Endothelial cell (in vitro differentiated cells): ENCODE measurements around the gene TMEM254. TPM values are rescaled to one million over a fixed set of nuclear protein-coding genes. Genes with fewer than 3 reads are reported as not detected.

Experiments
- DNase-seq: peaks from one replicate; pipeline ENCODE4 v3.0.0; 2021; ENCODE audit warnings: low spot score
- H3K27ac Mint-ChIP-seq: one replicate; pipeline ENCODE4 v1.8.0; 2021; ENCODE audit warnings: mixed read lengths, inconsistent platforms; ENCODE audit not compliant: unreplicated experiment
- H3K27me3 Mint-ChIP-seq: one replicate; pipeline ENCODE4 v1.8.0; 2021; ENCODE audit warnings: mild to moderate bottlenecking, moderate library complexity, mixed read lengths, inconsistent platforms; ENCODE audit not compliant: unreplicated experiment
- H3K36me3 Mint-ChIP-seq: one replicate; pipeline ENCODE4 v1.8.0; 2021; ENCODE audit warnings: mild to moderate bottlenecking, low read depth, mixed read lengths, inconsistent platforms; ENCODE audit not compliant: unreplicated experiment
- H3K4me1 Mint-ChIP-seq: one replicate; pipeline ENCODE4 v1.8.0; 2021; ENCODE audit warnings: mild to moderate bottlenecking, mixed read lengths, inconsistent platforms; ENCODE audit not compliant: unreplicated experiment
- H3K4me3 Mint-ChIP-seq: one replicate; pipeline ENCODE4 v1.8.0; 2021; ENCODE audit warnings: mild to moderate bottlenecking, mixed read lengths, inconsistent platforms; ENCODE audit not compliant: unreplicated experiment
- H3K9me3 Mint-ChIP-seq: one replicate; pipeline ENCODE4 v1.8.0; 2021; ENCODE audit warnings: mixed read lengths, inconsistent platforms; ENCODE audit not compliant: unreplicated experiment
- CTCF ChIP-seq: fragments of 200-600 bp; sonication (generic); IDR thresholded peaks from one replicate; pipeline ENCODE4 v1.5.0; 2021; ENCODE audit warnings: antibody characterized with exemption; ENCODE audit not compliant: unreplicated experiment
- total RNA-seq: library from RNA; stranded (reverse); fragmentation: NEBNext Ultra II Directional; extraction: Animal tissue kit (Norgen Biotek cat#: 25700); gene quantifications from one replicate; pipeline ENCODE4 v1.2.1, GENCODE V29; 2021; ENCODE audit not compliant: unreplicated experiment

Gene TMEM254
- total RNA-seq, 1 donor from 2014 or later, result 16.6 TPM

GRCh38 chr10:80100116-80100515 lies 21.7 kb downstream of the TMEM254 start:
- Mint-ChIP-seq H3K4me3 (no peak overlapping the region), H3K4me1 (no peaks in the 10 kb centered on the region), H3K27me3 (peaks cover 4% of the 10 kb centered on the region), H3K27ac (no peak overlapping the region), H3K36me3 (no peaks in the 10 kb centered on the region), H3K9me3 (no peaks in the 10 kb centered on the region)
- TF ChIP-seq CTCF, result no peak
- DNase-seq, result no peak

DNA sequence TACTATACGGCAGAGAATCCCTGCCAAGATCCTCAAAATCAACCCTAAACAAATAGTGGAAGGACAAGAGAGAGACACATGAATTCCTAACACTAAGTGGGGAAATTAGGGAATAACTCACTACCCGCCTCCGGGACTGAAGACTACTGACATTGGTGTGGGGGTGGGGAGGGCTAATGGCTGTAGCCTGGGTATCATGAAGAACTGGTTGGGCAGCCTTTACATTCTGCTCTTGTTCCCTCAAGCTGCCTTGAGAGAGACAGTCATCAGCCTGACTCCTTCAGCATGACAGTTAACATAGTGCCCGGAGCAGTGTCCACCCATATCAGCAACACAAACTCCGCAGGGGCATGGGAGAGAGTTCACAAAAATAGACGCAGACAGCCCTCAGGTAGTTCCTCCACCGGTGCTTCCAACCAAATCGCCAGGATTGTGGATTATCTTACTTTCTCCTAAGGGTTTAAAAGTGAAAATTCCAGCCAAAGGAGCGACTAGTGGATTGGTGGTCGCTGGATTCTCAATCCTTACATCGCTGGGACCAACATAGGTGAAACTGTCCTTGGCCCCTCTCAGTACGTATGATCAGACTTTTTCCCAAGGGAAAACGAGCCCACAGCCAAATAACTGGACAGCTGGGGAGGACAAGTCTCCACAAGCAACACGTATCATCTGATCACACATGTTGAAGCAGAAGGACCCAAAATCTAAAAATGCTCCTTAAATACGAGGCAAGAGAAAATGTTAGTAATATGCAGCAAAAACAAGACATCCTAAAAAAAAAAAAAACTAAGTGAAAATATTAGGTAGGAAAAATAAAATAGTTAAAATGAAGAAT lies 22.6 kb downstream of the TMEM254 start:
- Mint-ChIP-seq H3K36me3 (no peaks in the 10 kb centered on the region), H3K27ac (no peak overlapping the region), H3K4me3 (no peak overlapping the region), H3K27me3 (peaks cover 3% of the 10 kb centered on the region), H3K9me3 (no peaks in the 10 kb centered on the region), H3K4me1 (no peaks in the 10 kb centered on the region)
- DNase-seq, result no peak
- TF ChIP-seq CTCF, result no peak

GRCh38 chr10:80104066-80104926 lies 25.8 kb downstream of the TMEM254 start:
- no peak for TF ChIP-seq CTCF
- peaks cover 5% of the 10 kb centered on the region for H3K36me3 Mint-ChIP-seq
- no peak for DNase-seq
- no peaks in the 10 kb centered on the region for H3K4me1 Mint-ChIP-seq
- peaks cover 13% of the 10 kb centered on the region for H3K9me3 Mint-ChIP-seq
- no peak overlapping the region for H3K4me3 Mint-ChIP-seq
- peaks cover 3% of the 10 kb centered on the region for H3K27me3 Mint-ChIP-seq
- H3K27ac Mint-ChIP-seq, result no peak overlapping the region

DNA sequence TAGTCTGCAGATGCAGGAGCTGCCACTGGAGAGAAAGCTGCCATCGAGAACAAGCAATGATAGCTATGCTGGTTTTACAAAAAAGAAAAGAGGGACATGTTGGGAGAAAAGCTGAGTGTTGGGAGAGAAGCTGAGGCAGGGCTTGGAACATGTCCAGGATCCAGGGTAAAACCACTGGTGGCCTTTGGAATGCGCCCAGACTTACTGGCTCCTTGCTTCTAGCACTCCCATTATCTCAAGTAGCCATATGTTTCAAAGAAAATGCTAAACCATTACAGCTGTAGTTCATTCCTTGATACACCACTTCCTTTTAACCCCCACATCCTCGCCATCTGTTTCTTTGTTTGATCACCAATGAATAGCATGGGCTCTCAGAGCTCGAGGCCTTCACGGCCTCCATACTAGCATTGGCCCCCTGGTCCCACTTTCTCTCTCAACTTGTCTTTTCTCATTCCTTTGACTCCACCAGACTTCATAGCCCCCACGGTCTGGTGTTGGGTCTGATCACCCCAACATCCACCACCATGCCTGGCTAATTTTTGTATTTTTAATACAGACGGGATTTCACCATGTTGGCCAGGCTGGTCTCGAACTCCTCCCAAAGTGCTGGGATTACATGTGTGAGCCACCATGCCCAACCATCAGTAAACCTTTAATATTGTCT lies 30.2 kb downstream of the TMEM254 start:
- no peak for DNase-seq
- H3K36me3 Mint-ChIP-seq, result peaks cover 5% of the 10 kb centered on the region
- TF ChIP-seq CTCF, result no peak
- peak overlapping the region; percentile 42 for H3K27ac Mint-ChIP-seq
- peaks cover 13% of the 10 kb centered on the region for H3K9me3 Mint-ChIP-seq
- no peak overlapping the region for H3K4me3 Mint-ChIP-seq
- H3K27me3 Mint-ChIP-seq, result peaks cover 3% of the 10 kb centered on the region
- no peaks in the 10 kb centered on the region for H3K4me1 Mint-ChIP-seq
